ENCODE results near the gene ABL1. TPM values are rescaled to one million over a fixed set of nuclear protein-coding genes. Genes with fewer than 3 reads are reported as not detected.

Gene ABL1
- total RNA-seq, 4 donors from 2014 or later: 22.1 to 51.7 (median 27.1) TPM

- H3K4me1 ChIP-seq: peaks cover 12 to 56% (median 13%) of the 10 kb centered on the region in 3 donors
- no peaks in the 10 kb centered on the region for H3K36me3 ChIP-seq
- peaks cover 0 to 86% (median 12%) of the 10 kb centered on the region in 4 donors for H3K27me3 ChIP-seq
- no peaks in the 10 kb centered on the region for H3K9me3 ChIP-seq
- no peak overlapping the region for H3K27ac ChIP-seq
- no peak overlapping the region for H3K4me3 ChIP-seq
- WGBS, 2 donors: 79 to 90% methylated on average over 18 to 22 of the region's 23 CpGs
- intact Hi-C loops (cut with DNase I): loop anchor here (10.0 kb wide), 2 partner anchors 155 to 225 kb away; no protein-coding TSS in a partner anchor
- TF ChIP-seq POLR2A (IDR thresholded peaks at IDR 0.05): no peak
- TF ChIP-seq CTCF (IDR thresholded peaks at IDR 0.05): no peak
- DNase-seq: no peak
These were observed 95.2 kb downstream of the ABL1 start for GRCh38 chr9:130930132-130930803.

GRCh38 chr9:130930804-130931349 lies 95.8 kb downstream of the ABL1 start:
- intact Hi-C loops (cut with DNase I): loop anchor here (10.0 kb wide), 2 partner anchors 156 to 226 kb away; no protein-coding TSS in a partner anchor
- H3K27ac ChIP-seq: no peak overlapping the region
- H3K4me1 ChIP-seq: peaks cover 12 to 62% (median 13%) of the 10 kb centered on the region in 3 donors
- 87 to 89% methylated on average over 3 to 11 of the region's 15 CpGs for WGBS, 2 donors
- no peaks in the 10 kb centered on the region for H3K9me3 ChIP-seq
- TF ChIP-seq POLR2A (IDR thresholded peaks at IDR 0.05): no peak
- no peak for TF ChIP-seq CTCF (IDR thresholded peaks at IDR 0.05)
- H3K4me3 ChIP-seq: no peak overlapping the region
- DNase-seq: no peak
- H3K36me3 ChIP-seq: no peaks in the 10 kb centered on the region
- peaks cover 3 to 86% (median 12%) of the 10 kb centered on the region in 4 donors for H3K27me3 ChIP-seq

- Histone ChIP-seq H3K4me3 (no peak overlapping the region), H3K36me3 (no peaks in the 10 kb centered on the region), H3K4me1 (peaks cover 12 to 69% (median 13%) of the 10 kb centered on the region in 3 donors), H3K27me3 (peaks cover 3 to 88% (median 12%) of the 10 kb centered on the region in 4 donors), H3K27ac (no peak overlapping the region), H3K9me3 (no peaks in the 10 kb centered on the region)
- DNase-seq: no peak
- TF ChIP-seq POLR2A (IDR thresholded peaks at IDR 0.05): no peak
- no peak for TF ChIP-seq CTCF (IDR thresholded peaks at IDR 0.05)
- intact Hi-C loops (cut with DNase I): loop anchor here (10.0 kb wide), 2 partner anchors 157 to 227 kb away; no protein-coding TSS in a partner anchor
- 29 to 36% methylated on average over 20 of the region's 20 CpGs for WGBS, 2 donors
These were observed 96.6 kb downstream of the ABL1 start for GRCh38 chr9:130931508-130932254.

GRCh38 chr9:130932255-130933079 lies 97.4 kb downstream of the ABL1 start:
- H3K4me1 ChIP-seq: peaks cover 12 to 68% (median 13%) of the 10 kb centered on the region in 3 donors
- intact Hi-C loops (cut with DNase I): loop anchor here (10.0 kb wide), 2 partner anchors 158 to 228 kb away; no protein-coding TSS in a partner anchor
- TF ChIP-seq POLR2A (IDR thresholded peaks at IDR 0.05) (no peak), CTCF (IDR thresholded peaks at IDR 0.05) (peak in 2 of 6 experiments; percentile 4 to 26)

More at GRCh38 chr9:130932255-130933079, 97.4 kb downstream of the ABL1 start:
- Histone ChIP-seq H3K27ac (peak overlapping the region in 1 of 4 donors; percentile 21), H3K27me3 (peaks cover 4 to 95% (median 14%) of the 10 kb centered on the region in 4 donors), H3K4me3 (no peak overlapping the region), H3K36me3 (no peaks in the 10 kb centered on the region), H3K9me3 (no peaks in the 10 kb centered on the region)
- DNase-seq: no peak
- 24 to 28% methylated on average over 21 of the region's 21 CpGs for WGBS, 2 donors

All from esophagus squamous epithelium (tissue), 5 donors.